Measurements from ENCODE around the gene HOXB7.

Gene HOXB7

GRCh38 chr17:48597778-48598631 lies 12.8 kb downstream of the HOXB7 start:
- H3K4me3 ChIP-seq (ENCODE audit: low read depth, low read length) = peak overlapping the region; percentile 84
- TF ChIP-seq CTCF (IDR thresholded peaks at IDR 0.05; ENCODE audit: low read depth, low read length) = no peak

GRCh38 chr17:48597528-48597777 lies 13.4 kb downstream of the HOXB7 start:
- no peak for TF ChIP-seq CTCF (IDR thresholded peaks at IDR 0.05; ENCODE audit: low read depth, low read length)
- peak overlapping the region; percentile 84 for H3K4me3 ChIP-seq (ENCODE audit: low read depth, low read length)

GRCh38 chr17:48596735-48597527 lies 13.9 kb downstream of the HOXB7 start:
- TF ChIP-seq CTCF (IDR thresholded peaks at IDR 0.05; ENCODE audit: low read depth, low read length) = no peak
- peak overlapping the region; percentile 84 for H3K4me3 ChIP-seq (ENCODE audit: low read depth, low read length)

GRCh38 chr17:48596000-48596734 lies 14.7 kb downstream of the HOXB7 start:
- peak overlapping the region; percentile 84 for H3K4me3 ChIP-seq (ENCODE audit: low read depth, low read length)
- no peak for TF ChIP-seq CTCF (IDR thresholded peaks at IDR 0.05; ENCODE audit: low read depth, low read length)

- H3K4me3 ChIP-seq (ENCODE audit: low read depth, low read length) = peak overlapping the region; percentile 84
- TF ChIP-seq CTCF (IDR thresholded peaks at IDR 0.05; ENCODE audit: low read depth, low read length) = no peak
Observed at GRCh38 chr17:48595278-48595999, 15.4 kb downstream of the HOXB7 start.

- H3K4me3 ChIP-seq (ENCODE audit: low read depth, low read length) = peak overlapping the region; percentile 84
- TF ChIP-seq CTCF (IDR thresholded peaks at IDR 0.05; ENCODE audit: low read depth, low read length) = no peak
Observed at GRCh38 chr17:48594538-48595277, 16.1 kb downstream of the HOXB7 start.
